Endodermal cell (in vitro differentiated cells): Measurements from ENCODE around the gene CACNA1E. TPM values are rescaled to one million over a fixed set of nuclear protein-coding genes. Genes with fewer than 3 reads are reported as not detected.

Experiments used
- DNase-seq: peaks from one replicate; pipeline ENCODE4 v3.0.0-alpha.2; 2017
- H3K27ac ChIP-seq: 2 replicates; pipeline ENCODE4 v1.5.1; 2013; ENCODE audit warnings: mild to moderate bottlenecking, low read depth, low read length, moderate library complexity
- H3K27me3 ChIP-seq: 2 replicates; pipeline ENCODE4 v1.6.1; 2013; ENCODE audit warnings: mild to moderate bottlenecking, low read length, moderate library complexity; ENCODE audit not compliant: insufficient read depth, control insufficient read depth, poor library complexity, severe bottlenecking
- H3K36me3 ChIP-seq: 2 replicates; pipeline ENCODE4 v1.7.0; 2013; ENCODE audit warnings: mild to moderate bottlenecking, low read length, moderate library complexity; ENCODE audit not compliant: control insufficient read depth, insufficient read depth
- H3K4me1 ChIP-seq: one replicate; pipeline ENCODE4 v1.7.0; 2013; ENCODE audit warnings: low read length; ENCODE audit not compliant: control insufficient read depth, insufficient read depth
- H3K4me3 ChIP-seq: 2 replicates; pipeline ENCODE4 v1.5.1; 2013; ENCODE audit warnings: mild to moderate bottlenecking, low read length, moderate library complexity
- H3K9ac ChIP-seq: 2 replicates; pipeline ENCODE4 v1.6.1; 2013; ENCODE audit warnings: mild to moderate bottlenecking, low read length, moderate library complexity; ENCODE audit not compliant: poor library complexity, severe bottlenecking; ENCODE audit errors: extremely low read depth
- H3K9me3 ChIP-seq: 2 replicates; pipeline ENCODE4 v1.6.1; 2013; ENCODE audit warnings: mild to moderate bottlenecking, low read length, moderate library complexity; ENCODE audit not compliant: control insufficient read depth
- H3K27ac Mint-ChIP-seq: 2 replicates; pipeline ENCODE4 v1.8.0; 2020; ENCODE audit warnings: mixed read lengths
- H3K27me3 Mint-ChIP-seq: 2 replicates; pipeline ENCODE4 v1.8.0; 2021; ENCODE audit warnings: mild to moderate bottlenecking, mixed read lengths; ENCODE audit not compliant: insufficient read depth
- H3K36me3 Mint-ChIP-seq: 2 replicates; pipeline ENCODE4 v1.8.0; 2020; ENCODE audit warnings: low read depth, mixed read lengths
- H3K4me1 Mint-ChIP-seq: 2 replicates; pipeline ENCODE4 v1.8.0; 2020; ENCODE audit warnings: mixed read lengths
- H3K4me3 Mint-ChIP-seq: 2 replicates; pipeline ENCODE4 v1.8.0; 2020; ENCODE audit warnings: mild to moderate bottlenecking, moderate library complexity, mixed read lengths
- H3K9me3 Mint-ChIP-seq: 2 replicates; pipeline ENCODE4 v1.8.0; 2020; ENCODE audit warnings: mild to moderate bottlenecking, mixed read lengths
- WGBS, 2 experiments: methylation state at CpG; one replicate each; pipeline versions ENCODE4 v1.1.5 to v1.1.7; 2013; ENCODE audit warnings: missing lambda C conversion rate in 2 of 2, mixed read lengths in 1 of 2; ENCODE audit not compliant: insufficient coverage in 1 of 2, insufficient read length in 1 of 2; 5-methylcytosine and 5-hydroxymethylcytosine counted together
- total RNA-seq, 2 donors: library from RNA; stranded (reverse); fragmentation: NEBNext Ultra II Directional in 1 of 2; extraction: Animal tissue kit (Norgen Biotek cat#: 25700) in 1 of 2; gene quantifications; 2 replicates in 1 of 2; 3 replicates in 1 of 2; pipeline ENCODE4 v1.2.1, GENCODE V29; 2021
- TF ChIP-seq, protein P1 (sequence below): fragments of 200-600 bp; sonication (generic); conservative IDR thresholded peaks from 2 replicates; pipeline ENCODE4 v1.5.0; 2021; ENCODE audit warnings: antibody characterized with exemption, mild to moderate bottlenecking

Gene CACNA1E
- total RNA-seq, 2 donors from 2014 or later, result 4.7 to 5.8 TPM

DNA sequence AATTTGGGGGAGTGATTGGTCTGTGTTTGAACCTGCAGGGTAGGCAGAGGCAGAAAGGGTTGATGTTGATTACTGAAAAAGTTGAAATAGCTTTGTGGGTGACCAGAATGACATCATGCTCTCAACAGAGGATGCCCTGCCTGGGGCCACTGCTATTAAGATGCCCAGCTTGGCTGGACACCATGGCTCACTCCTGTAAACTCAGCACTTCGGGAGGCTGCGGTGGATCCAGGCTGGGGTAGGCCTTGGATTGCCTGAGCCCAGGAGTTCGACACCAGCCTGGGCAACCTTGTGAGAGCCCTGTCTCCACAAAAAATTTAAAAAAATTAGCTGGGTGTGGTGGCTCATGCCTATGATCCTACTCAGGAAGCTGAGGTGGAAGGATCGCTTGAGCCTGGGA, 42.8 kb upstream of the CACNA1E start:
- DNase-seq, result no peak
- Histone ChIP-seq H3K9me3 (peaks cover 17% of the 10 kb centered on the region), H3K27me3 (no peaks in the 10 kb centered on the region), H3K27ac (no peak overlapping the region), H3K9ac (no peak overlapping the region), H3K4me1 (no peaks in the 10 kb centered on the region), H3K36me3 (no peaks in the 10 kb centered on the region), H3K4me3 (no peak overlapping the region)
- H3K27ac Mint-ChIP-seq, result no peak overlapping the region
- H3K4me1 Mint-ChIP-seq, result no peaks in the 10 kb centered on the region
- WGBS, 2 experiments, result 97 to 98% methylated on average over 4 of the region's 4 CpGs
- H3K27me3 Mint-ChIP-seq, result peaks cover 18% of the 10 kb centered on the region
- TF ChIP-seq, protein P1, sequence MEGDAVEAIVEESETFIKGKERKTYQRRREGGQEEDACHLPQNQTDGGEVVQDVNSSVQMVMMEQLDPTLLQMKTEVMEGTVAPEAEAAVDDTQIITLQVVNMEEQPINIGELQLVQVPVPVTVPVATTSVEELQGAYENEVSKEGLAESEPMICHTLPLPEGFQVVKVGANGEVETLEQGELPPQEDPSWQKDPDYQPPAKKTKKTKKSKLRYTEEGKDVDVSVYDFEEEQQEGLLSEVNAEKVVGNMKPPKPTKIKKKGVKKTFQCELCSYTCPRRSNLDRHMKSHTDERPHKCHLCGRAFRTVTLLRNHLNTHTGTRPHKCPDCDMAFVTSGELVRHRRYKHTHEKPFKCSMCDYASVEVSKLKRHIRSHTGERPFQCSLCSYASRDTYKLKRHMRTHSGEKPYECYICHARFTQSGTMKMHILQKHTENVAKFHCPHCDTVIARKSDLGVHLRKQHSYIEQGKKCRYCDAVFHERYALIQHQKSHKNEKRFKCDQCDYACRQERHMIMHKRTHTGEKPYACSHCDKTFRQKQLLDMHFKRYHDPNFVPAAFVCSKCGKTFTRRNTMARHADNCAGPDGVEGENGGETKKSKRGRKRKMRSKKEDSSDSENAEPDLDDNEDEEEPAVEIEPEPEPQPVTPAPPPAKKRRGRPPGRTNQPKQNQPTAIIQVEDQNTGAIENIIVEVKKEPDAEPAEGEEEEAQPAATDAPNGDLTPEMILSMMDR, result no peak
- no peaks in the 10 kb centered on the region for H3K36me3 Mint-ChIP-seq
- H3K4me3 Mint-ChIP-seq, result no peak overlapping the region
- peaks cover under 1% of the 10 kb centered on the region for H3K9me3 Mint-ChIP-seq

GRCh38 chr1:181442181-181442525, 41.2 kb upstream of the CACNA1E start:
- Mint-ChIP-seq H3K4me1 (no peaks in the 10 kb centered on the region), H3K36me3 (no peaks in the 10 kb centered on the region), H3K4me3 (no peak overlapping the region), H3K27me3 (peaks cover 21% of the 10 kb centered on the region), H3K27ac (no peak overlapping the region), H3K9me3 (peaks cover 13% of the 10 kb centered on the region)
- Histone ChIP-seq H3K9ac (no peak overlapping the region), H3K4me1 (no peaks in the 10 kb centered on the region), H3K36me3 (peaks cover 7% of the 10 kb centered on the region), H3K27ac (no peak overlapping the region), H3K27me3 (no peaks in the 10 kb centered on the region), H3K4me3 (no peak overlapping the region), H3K9me3 (peaks cover 33% of the 10 kb centered on the region)
- TF ChIP-seq, protein P1, result no peak
- no peak for DNase-seq

- Mint-ChIP-seq H3K9me3 (peaks cover 22% of the 10 kb centered on the region), H3K4me1 (no peaks in the 10 kb centered on the region), H3K27ac (no peak overlapping the region), H3K4me3 (no peak overlapping the region), H3K36me3 (no peaks in the 10 kb centered on the region), H3K27me3 (peaks cover 15% of the 10 kb centered on the region)
- Histone ChIP-seq H3K4me3 (no peak overlapping the region), H3K9ac (no peak overlapping the region), H3K36me3 (peaks cover 7% of the 10 kb centered on the region), H3K4me1 (peaks cover 2% of the 10 kb centered on the region), H3K27ac (no peak overlapping the region), H3K27me3 (no peaks in the 10 kb centered on the region), H3K9me3 (peaks cover 45% of the 10 kb centered on the region)
- DNase-seq, result no peak
- 67 to 86% methylated on average over 1 to 3 of the region's 3 CpGs for WGBS, 2 experiments
- TF ChIP-seq, protein P1, result no peak
Measured at GRCh38 chr1:181443231-181443853, 40.0 kb upstream of the CACNA1E start.
